Mucosa of rectum (tissue), 2 donors: ENCODE measurements around the gene MCTP2.
A peak's percentile ranks its signal among the peaks of the same experiment; 100 is the strongest.

ENCODE experiments used
- H3K27ac ChIP-seq, 2 donors: one replicate each; pipeline ENCODE4 v1.7.0; 2013; ENCODE audit warnings: inconsistent platforms in 2 of 2, low read depth in 2 of 2, low read length in 2 of 2
- H3K27me3 ChIP-seq, 2 donors: one replicate each; pipeline ENCODE4 v1.7.0; 2013; ENCODE audit warnings: low read length in 2 of 2; ENCODE audit not compliant: control insufficient read depth in 2 of 2, insufficient read depth in 2 of 2
- H3K36me3 ChIP-seq, 2 donors: one replicate each; pipeline ENCODE4 v1.7.0; 2013; ENCODE audit warnings: low read length in 2 of 2; ENCODE audit not compliant: control insufficient read depth in 2 of 2, insufficient read depth in 2 of 2
- H3K4me1 ChIP-seq, 2 donors: one replicate each; pipeline ENCODE4 v1.7.0; 2013; ENCODE audit warnings: low read length in 2 of 2, mild to moderate bottlenecking in 1 of 2; ENCODE audit not compliant: control insufficient read depth in 2 of 2, insufficient read depth in 2 of 2
- H3K4me3 ChIP-seq, 2 donors: one replicate each; pipeline ENCODE4 v1.7.0; 2013; ENCODE audit warnings: low read length in 2 of 2
- H3K9ac ChIP-seq, 2 donors: one replicate each; pipeline ENCODE4 v1.7.0; 2013; ENCODE audit warnings: low read length in 2 of 2, low read depth in 1 of 2, mild to moderate bottlenecking in 1 of 2
- H3K9me3 ChIP-seq, 2 donors: one replicate each; pipeline ENCODE4 v1.7.0; 2013; ENCODE audit warnings: low read length in 2 of 2; ENCODE audit not compliant: control insufficient read depth in 2 of 2
- donor health status: healthy.
- donor health status: Normal muscosa, but diverticular disease.

The MCTP2 gene

GRCh38 chr15:94293411-94294402, 62.3 kb downstream of the MCTP2 start:
- peak overlapping the region in 1 of 2 donors; percentile 16 for H3K4me3 ChIP-seq
- no peaks in the 10 kb centered on the region for H3K36me3 ChIP-seq
- H3K27ac ChIP-seq, result peak overlapping the region in 1 of 2 donors; percentile 54
- H3K4me1 ChIP-seq, result peaks cover 8 to 23% of the 10 kb centered on the region in 2 donors
- no peaks in the 10 kb centered on the region for H3K27me3 ChIP-seq
- no peaks in the 10 kb centered on the region for H3K9me3 ChIP-seq
- peak overlapping the region in 1 of 2 donors; percentile 39 for H3K9ac ChIP-seq

GRCh38 chr15:94294556-94294955, 63.2 kb downstream of the MCTP2 start:
- H3K36me3 ChIP-seq, result no peaks in the 10 kb centered on the region
- no peak overlapping the region for H3K27ac ChIP-seq
- no peak overlapping the region for H3K4me3 ChIP-seq
- no peaks in the 10 kb centered on the region for H3K27me3 ChIP-seq
- peaks cover 8 to 23% of the 10 kb centered on the region in 2 donors for H3K4me1 ChIP-seq
- no peak overlapping the region for H3K9ac ChIP-seq
- no peaks in the 10 kb centered on the region for H3K9me3 ChIP-seq

GRCh38 chr15:94295275-94295674, 63.9 kb downstream of the MCTP2 start:
- Histone ChIP-seq H3K36me3 (no peaks in the 10 kb centered on the region), H3K27me3 (no peaks in the 10 kb centered on the region), H3K9me3 (no peaks in the 10 kb centered on the region), H3K27ac (no peak overlapping the region), H3K9ac (no peak overlapping the region), H3K4me3 (no peak overlapping the region), H3K4me1 (peaks cover 8 to 23% of the 10 kb centered on the region in 2 donors)

GRCh38 chr15:94296717-94297116, 65.4 kb downstream of the MCTP2 start:
- Histone ChIP-seq H3K27me3 (no peaks in the 10 kb centered on the region), H3K9me3 (no peaks in the 10 kb centered on the region), H3K4me3 (no peak overlapping the region), H3K9ac (no peak overlapping the region), H3K36me3 (peaks cover 2 to 7% of the 10 kb centered on the region in 2 donors), H3K4me1 (peaks cover 8 to 23% of the 10 kb centered on the region in 2 donors), H3K27ac (no peak overlapping the region)

GRCh38 chr15:94297558-94297957, 66.2 kb downstream of the MCTP2 start:
- Histone ChIP-seq H3K27ac (peak overlapping the region in 1 of 2 donors; percentile 7), H3K27me3 (no peaks in the 10 kb centered on the region), H3K4me1 (peaks cover 8 to 23% of the 10 kb centered on the region in 2 donors), H3K9ac (no peak overlapping the region), H3K36me3 (peaks cover 10% of the 10 kb centered on the region in 2 donors), H3K4me3 (no peak overlapping the region), H3K9me3 (no peaks in the 10 kb centered on the region)

- Histone ChIP-seq H3K27ac (peak overlapping the region in 1 of 2 donors; percentile 20), H3K4me3 (no peak overlapping the region), H3K36me3 (peaks cover 10 to 12% of the 10 kb centered on the region in 2 donors), H3K9ac (no peak overlapping the region), H3K4me1 (peaks cover 6 to 23% of the 10 kb centered on the region in 2 donors), H3K27me3 (no peaks in the 10 kb centered on the region), H3K9me3 (no peaks in the 10 kb centered on the region)
Measured at GRCh38 chr15:94298364-94298763, 67.0 kb downstream of the MCTP2 start.

- Histone ChIP-seq H3K27ac (no peak overlapping the region), H3K36me3 (peaks cover 24 to 28% of the 10 kb centered on the region in 2 donors), H3K9ac (no peak overlapping the region), H3K4me3 (no peak overlapping the region), H3K4me1 (peaks cover 6 to 15% of the 10 kb centered on the region in 2 donors), H3K27me3 (no peaks in the 10 kb centered on the region), H3K9me3 (no peaks in the 10 kb centered on the region)
Measured at GRCh38 chr15:94300612-94301011, 69.3 kb downstream of the MCTP2 start.

GRCh38 chr15:94305133-94305532, 73.8 kb downstream of the MCTP2 start:
- Histone ChIP-seq H3K27ac (no peak overlapping the region), H3K4me1 (peaks cover 0 to 3% of the 10 kb centered on the region in 2 donors), H3K4me3 (no peak overlapping the region), H3K9me3 (no peaks in the 10 kb centered on the region), H3K27me3 (no peaks in the 10 kb centered on the region), H3K9ac (no peak overlapping the region), H3K36me3 (peaks cover 28 to 35% of the 10 kb centered on the region in 2 donors)

- Histone ChIP-seq H3K27me3 (no peaks in the 10 kb centered on the region), H3K9me3 (no peaks in the 10 kb centered on the region), H3K36me3 (peaks cover 23 to 29% of the 10 kb centered on the region in 2 donors), H3K27ac (no peak overlapping the region), H3K4me3 (no peak overlapping the region), H3K9ac (no peak overlapping the region), H3K4me1 (peaks cover 0 to 3% of the 10 kb centered on the region in 2 donors)
Measured at GRCh38 chr15:94306700-94307650, 75.6 kb downstream of the MCTP2 start.
